ENCODE measurements around the gene CDC42SE1. TPM values are rescaled to one million over a fixed set of nuclear protein-coding genes. Genes with fewer than 3 reads are reported as not detected.

CDC42SE1 gene
- total RNA-seq, 2 experiments from 2014 or later = 86.5 to 92.8 TPM

DNA sequence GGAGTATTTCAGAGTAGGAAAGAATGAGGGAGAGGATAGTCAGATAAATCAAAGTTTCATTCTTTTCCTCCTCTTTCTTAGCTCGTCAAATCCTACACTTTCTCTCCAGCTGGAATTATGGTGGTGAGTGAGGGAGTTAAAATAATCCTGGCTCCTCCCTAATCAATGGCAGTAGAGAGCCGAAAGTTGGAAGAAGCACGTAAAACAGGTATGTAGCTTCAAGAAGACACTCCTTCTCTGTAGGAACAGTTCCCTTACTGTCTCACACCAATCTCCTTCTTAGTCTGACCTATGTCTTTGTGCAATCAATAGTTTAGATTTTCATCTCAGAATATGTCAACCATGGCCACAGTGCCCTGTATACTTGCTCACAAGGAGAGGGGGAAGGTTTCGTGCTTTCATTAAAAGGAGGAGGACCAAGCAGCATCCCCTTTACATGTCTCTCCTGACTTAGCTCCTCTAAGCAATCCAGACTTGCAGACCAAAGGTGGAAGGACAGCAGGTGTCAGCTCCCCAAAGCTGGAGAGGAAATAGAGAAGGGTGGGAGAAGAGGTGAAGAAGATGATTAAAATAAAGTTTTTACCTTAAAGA is 53.6 kb downstream of the CDC42SE1 start:
- CTCF ChIA-PET = interaction anchor here (0.8 to 5.4 kb wide), 21 partner anchors 10 to 446 kb away, joined by 3 to 78 read pairs (median 4); partner anchors contain the start of genes GABPB2, MLLT11 and TNFAIP8L2
- H3K9me3 Mint-ChIP-seq = no peaks in the 10 kb centered on the region
- H3K27ac Mint-ChIP-seq = peak overlapping the region; percentile 98
- H3K4me3 Mint-ChIP-seq = peak overlapping the region; percentile 98
- DNase-seq (no peak), ATAC-seq (no peak)
- POLR2A ChIA-PET = interaction anchor here (0.6 to 2.0 kb wide), 14 partner anchors 9 to 739 kb away, joined by 3 to 12 read pairs (median 3); partner anchors contain the start of gene ANXA9
- H3K4me1 Mint-ChIP-seq (ENCODE audit: low read depth) = peaks cover 76% of the 10 kb centered on the region
- TF ChIP-seq CTCF (IDR thresholded peaks at IDR 0.05) = no peak
- no peaks in the 10 kb centered on the region for H3K27me3 Mint-ChIP-seq
- intact Hi-C loops (cut with micrococcal nuclease) = loop anchor here (5.0 kb wide), 1 partner anchor 151 kb away; the partner anchor contains the start of gene TNFAIP8L2
- H3K36me3 Mint-ChIP-seq (ENCODE audit: low read depth) = peaks cover 5% of the 10 kb centered on the region

DNA sequence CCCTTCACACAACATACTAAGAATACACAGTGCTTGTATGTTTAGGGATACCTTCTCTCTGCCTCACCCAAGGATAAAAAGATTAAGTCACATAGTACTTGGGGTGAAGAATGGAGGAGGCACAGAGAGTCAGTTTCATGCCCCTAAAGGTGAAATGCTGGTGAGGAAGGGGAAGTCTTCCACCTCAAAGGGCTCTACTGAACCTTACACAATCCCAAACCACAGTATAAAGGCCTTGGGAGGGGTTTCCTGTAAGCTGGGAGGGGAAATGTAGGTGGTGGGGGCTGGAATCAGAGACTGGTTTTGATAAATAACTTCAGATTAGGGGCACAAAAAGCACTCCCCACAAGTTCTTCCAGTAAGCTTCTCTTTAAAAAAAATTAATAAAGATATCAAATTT is 56.2 kb downstream of the CDC42SE1 start:
- TF ChIP-seq CTCF (IDR thresholded peaks at IDR 0.05) = no peak
- peak overlapping the region; percentile 12 for H3K4me3 Mint-ChIP-seq
- CTCF ChIA-PET = interaction anchor here (1.2 to 5.4 kb wide), 3 partner anchors 7 to 24 kb away, joined by 3 to 78 read pairs (median 7); no protein-coding TSS in a partner anchor
- DNase-seq (no peak), ATAC-seq (no peak)
- H3K36me3 Mint-ChIP-seq (ENCODE audit: low read depth) = peaks cover 2% of the 10 kb centered on the region
- intact Hi-C loops (cut with micrococcal nuclease) = no loop called here
- POLR2A ChIA-PET = no interaction called here
- no peaks in the 10 kb centered on the region for H3K9me3 Mint-ChIP-seq
- H3K27ac Mint-ChIP-seq = peak overlapping the region; percentile 42
- no peaks in the 10 kb centered on the region for H3K27me3 Mint-ChIP-seq
- H3K4me1 Mint-ChIP-seq (ENCODE audit: low read depth) = peaks cover 72% of the 10 kb centered on the region

- Mint-ChIP-seq H3K27ac (peak overlapping the region; percentile 54), H3K4me1 (ENCODE audit: low read depth) (peaks cover 66% of the 10 kb centered on the region), H3K9me3 (no peaks in the 10 kb centered on the region), H3K4me3 (no peak overlapping the region), H3K36me3 (ENCODE audit: low read depth) (peaks cover 2% of the 10 kb centered on the region), H3K27me3 (no peaks in the 10 kb centered on the region)
- intact Hi-C loops (cut with micrococcal nuclease) = no loop called here
- CTCF ChIA-PET = interaction anchor here (1.7 to 5.4 kb wide), 3 partner anchors 7 to 23 kb away, joined by 7 to 78 read pairs (median 13); no protein-coding TSS in a partner anchor
- ATAC-seq = no peak
- TF ChIP-seq CTCF (IDR thresholded peaks at IDR 0.05) = no peak
- POLR2A ChIA-PET = interaction anchor here (1.3 kb wide), 1 partner anchor 426 kb away, joined by 3 read pairs; no protein-coding TSS in a partner anchor
- DNase-seq = no peak
Measured at GRCh38 chr1:151002611-151003010, 56.8 kb downstream of the CDC42SE1 start.

DNA sequence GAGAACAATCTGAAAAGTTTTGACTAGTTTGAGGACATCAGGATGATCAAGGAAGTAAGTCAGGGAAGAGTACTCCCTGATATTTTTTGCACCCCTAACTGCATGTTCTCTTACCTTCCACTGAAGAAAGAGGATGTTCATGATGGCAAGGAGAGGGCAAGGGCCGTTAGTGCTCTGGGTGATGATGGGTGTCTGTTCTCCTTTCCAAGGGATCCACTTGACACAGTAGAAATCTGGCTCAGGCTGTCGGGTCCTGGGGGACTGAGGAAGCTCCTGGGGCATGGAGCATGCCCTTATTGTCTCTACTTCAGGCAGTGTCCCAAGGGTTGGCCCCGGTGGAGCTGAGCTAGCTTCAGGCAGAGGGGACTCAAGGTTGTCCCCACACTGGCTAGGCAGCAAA is 57.4 kb downstream of the CDC42SE1 start:
- TF ChIP-seq CTCF (IDR thresholded peaks at IDR 0.05) = no peak
- peaks cover 2% of the 10 kb centered on the region for H3K36me3 Mint-ChIP-seq (ENCODE audit: low read depth)
- no peak overlapping the region for H3K4me3 Mint-ChIP-seq
- DNase-seq = no peak
- POLR2A ChIA-PET = interaction anchor here (1.0 to 1.6 kb wide), 6 partner anchors 9 to 426 kb away, joined by 3 to 5 read pairs (median 3); no protein-coding TSS in a partner anchor
- CTCF ChIA-PET = interaction anchor here (1.1 to 2.4 kb wide), 7 partner anchors 10 to 98 kb away, joined by 3 to 13 read pairs (median 5); partner anchors contain the start of gene C1orf56
- intact Hi-C loops (cut with micrococcal nuclease) = no loop called here
- no peaks in the 10 kb centered on the region for H3K27me3 Mint-ChIP-seq
- ATAC-seq = no peak
- no peaks in the 10 kb centered on the region for H3K9me3 Mint-ChIP-seq
- peaks cover 61% of the 10 kb centered on the region for H3K4me1 Mint-ChIP-seq (ENCODE audit: low read depth)
- H3K27ac Mint-ChIP-seq = no peak overlapping the region

DNA sequence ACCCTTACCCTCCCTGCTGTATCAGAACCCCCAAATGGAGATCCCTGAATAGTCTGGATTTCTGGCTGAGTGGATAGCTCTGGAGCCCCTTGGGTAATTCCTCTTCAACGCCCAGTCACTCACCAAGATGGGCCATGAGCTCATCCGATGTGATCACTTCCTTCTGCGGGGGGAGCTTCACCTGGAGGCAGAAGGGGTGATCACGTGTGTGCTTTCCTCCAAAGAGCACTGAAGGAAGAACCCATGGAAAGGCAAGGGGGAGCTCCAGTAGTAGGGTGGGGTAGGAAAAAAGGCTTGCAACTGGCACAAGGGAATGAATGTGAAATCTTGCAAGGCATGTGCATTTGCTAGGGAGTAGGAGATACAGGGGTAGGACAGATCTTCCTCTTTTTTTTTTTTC is 57.8 kb downstream of the CDC42SE1 start:
- Mint-ChIP-seq H3K9me3 (no peaks in the 10 kb centered on the region), H3K27me3 (no peaks in the 10 kb centered on the region), H3K27ac (no peak overlapping the region), H3K4me1 (ENCODE audit: low read depth) (peaks cover 56% of the 10 kb centered on the region), H3K36me3 (ENCODE audit: low read depth) (peaks cover 2% of the 10 kb centered on the region), H3K4me3 (no peak overlapping the region)
- TF ChIP-seq CTCF (IDR thresholded peaks at IDR 0.05) = no peak
- intact Hi-C loops (cut with micrococcal nuclease) = no loop called here
- ChIA-PET CTCF (interaction anchor here (1.1 to 2.4 kb wide), 8 partner anchors 10 to 98 kb away, joined by 3 to 13 read pairs (median 5); partner anchors contain the start of gene C1orf56), POLR2A (interaction anchor here (1.0 to 1.6 kb wide), 6 partner anchors 10 to 425 kb away, joined by 3 to 5 read pairs (median 3); no protein-coding TSS in a partner anchor)
- DNase-seq = no peak
- ATAC-seq = no peak

All from activated CD8-positive, alpha-beta T cell treated with anti-CD3 and anti-CD28 coated beads for 36 hours (primary cell).